Stimulated activated CD8-positive, alpha-beta memory T cell treated with anti-CD3 and anti-CD28 coated beads, Interleukin-7, amount 100 ng/mL, for 48 hours (primary cell): ENCODE data around the gene MALRD1.

Experiments used
- DNase-seq, 2 donors: peaks; one replicate each; pipeline ENCODE4 v3.0.0-alpha.2; 2020; ENCODE audit warnings: low read depth in 1 of 2; ENCODE audit errors: extremely low read depth in 1 of 2

MALRD1 gene

GRCh38 chr10:19048489-19048888 is at the start of gene MALRD1:
Gene MALRD1, plus strand, starts transcription at chr10:19048801. Its CDS starts 138 bp downstream, at chr10:19048939.
- no peak for DNase-seq

GRCh38 chr10:19003341-19003740 is 45.3 kb upstream of the MALRD1 start:
- DNase-seq, result no peak

- DNase-seq, result no peak
Observed at GRCh38 chr10:19012111-19012510, 36.5 kb upstream of the MALRD1 start.

GRCh38 chr10:19014034-19014433 is 34.6 kb upstream of the MALRD1 start:
- no peak for DNase-seq

- no peak for DNase-seq
Observed at GRCh38 chr10:19014498-19014897, 34.1 kb upstream of the MALRD1 start.

GRCh38 chr10:19017116-19017890 is 31.3 kb upstream of the MALRD1 start:
- no peak for DNase-seq

GRCh38 chr10:19021162-19021561 is 27.4 kb upstream of the MALRD1 start:
- DNase-seq, result no peak

GRCh38 chr10:19024611-19025010 is 24.0 kb upstream of the MALRD1 start:
- no peak for DNase-seq

- no peak for DNase-seq
Observed at GRCh38 chr10:19031763-19032162, 16.8 kb upstream of the MALRD1 start.

- DNase-seq, result no peak
Observed at GRCh38 chr10:19033741-19034140, 14.9 kb upstream of the MALRD1 start.

- DNase-seq, result no peak
Observed at GRCh38 chr10:19041171-19041570, 7.4 kb upstream of the MALRD1 start.

GRCh38 chr10:19043431-19043830 is 5.2 kb upstream of the MALRD1 start:
- DNase-seq, result no peak

GRCh38 chr10:19046679-19047078 is 1.9 kb upstream of the MALRD1 start:
- DNase-seq, result no peak

GRCh38 chr10:19048891-19049290 is 290 bp downstream of the MALRD1 start:
- no peak for DNase-seq

- DNase-seq, result no peak
Observed at GRCh38 chr10:19049567-19049966, 966 bp downstream of the MALRD1 start.

GRCh38 chr10:19054289-19054835 is 5.8 kb downstream of the MALRD1 start:
- DNase-seq, result no peak

- DNase-seq, result no peak
Observed at GRCh38 chr10:19058046-19058445, 9.4 kb downstream of the MALRD1 start.

GRCh38 chr10:19063986-19064385 is 15.4 kb downstream of the MALRD1 start:
- no peak for DNase-seq

- no peak for DNase-seq
Observed at GRCh38 chr10:19071946-19072345, 23.3 kb downstream of the MALRD1 start.

- DNase-seq, result no peak
Observed at GRCh38 chr10:19077276-19077675, 28.7 kb downstream of the MALRD1 start.

GRCh38 chr10:19096501-19097073 is 48.0 kb downstream of the MALRD1 start:
- DNase-seq, result no peak

- no peak for DNase-seq
Observed at GRCh38 chr10:19097151-19097550, 48.5 kb downstream of the MALRD1 start.
